Measurements from ENCODE around the gene NAV2.

DNA sequence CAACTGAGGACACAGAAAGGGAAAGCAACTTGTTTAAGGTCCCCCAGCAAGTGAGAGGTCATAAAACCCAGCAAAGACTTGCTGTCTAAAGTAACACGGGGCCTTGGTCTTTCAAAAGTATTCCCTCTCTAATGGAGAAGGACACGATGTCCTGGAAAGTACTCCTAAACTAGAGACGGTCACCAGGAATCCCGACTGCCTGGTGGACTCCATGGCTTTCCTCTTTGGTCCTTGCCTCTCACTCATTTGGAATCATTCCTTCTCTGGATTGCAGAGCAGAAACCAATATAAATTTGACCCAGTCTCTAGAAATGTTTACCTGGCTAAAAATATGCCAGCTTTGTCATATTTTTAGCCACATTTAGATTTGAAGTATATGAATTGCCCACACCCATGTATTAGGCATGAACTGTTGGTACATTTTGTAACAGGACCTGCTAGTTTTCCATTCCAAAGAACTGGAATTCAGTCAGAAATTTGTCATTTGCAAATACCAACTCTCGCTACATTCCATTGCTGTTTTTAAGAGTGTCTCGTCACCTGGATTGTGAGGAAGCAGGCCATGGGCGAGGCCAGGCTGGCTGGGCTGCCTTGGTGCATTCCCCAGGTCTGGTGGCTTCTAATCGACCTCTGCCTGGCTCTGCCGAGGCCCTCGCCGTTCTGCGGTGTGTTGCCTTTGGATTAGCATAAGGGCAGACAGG lies 12.9 kb downstream of the NAV2 start:
- TF ChIP-seq, protein P1, sequence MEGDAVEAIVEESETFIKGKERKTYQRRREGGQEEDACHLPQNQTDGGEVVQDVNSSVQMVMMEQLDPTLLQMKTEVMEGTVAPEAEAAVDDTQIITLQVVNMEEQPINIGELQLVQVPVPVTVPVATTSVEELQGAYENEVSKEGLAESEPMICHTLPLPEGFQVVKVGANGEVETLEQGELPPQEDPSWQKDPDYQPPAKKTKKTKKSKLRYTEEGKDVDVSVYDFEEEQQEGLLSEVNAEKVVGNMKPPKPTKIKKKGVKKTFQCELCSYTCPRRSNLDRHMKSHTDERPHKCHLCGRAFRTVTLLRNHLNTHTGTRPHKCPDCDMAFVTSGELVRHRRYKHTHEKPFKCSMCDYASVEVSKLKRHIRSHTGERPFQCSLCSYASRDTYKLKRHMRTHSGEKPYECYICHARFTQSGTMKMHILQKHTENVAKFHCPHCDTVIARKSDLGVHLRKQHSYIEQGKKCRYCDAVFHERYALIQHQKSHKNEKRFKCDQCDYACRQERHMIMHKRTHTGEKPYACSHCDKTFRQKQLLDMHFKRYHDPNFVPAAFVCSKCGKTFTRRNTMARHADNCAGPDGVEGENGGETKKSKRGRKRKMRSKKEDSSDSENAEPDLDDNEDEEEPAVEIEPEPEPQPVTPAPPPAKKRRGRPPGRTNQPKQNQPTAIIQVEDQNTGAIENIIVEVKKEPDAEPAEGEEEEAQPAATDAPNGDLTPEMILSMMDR (conservative IDR thresholded peaks at IDR 0.05; ENCODE audit: low read depth in 2 of 2): no peak
- TF ChIP-seq EZH2phosphoT487 (IDR thresholded peaks at IDR 0.05; ENCODE audit: unreplicated experiment) (no peak), EZH2 (IDR thresholded peaks at IDR 0.05; ENCODE audit: low read depth, unreplicated experiment) (no peak), JUNB (IDR thresholded peaks at IDR 0.05; ENCODE audit: unreplicated experiment) (no peak), POLR2AphosphoS5 (IDR thresholded peaks at IDR 0.05; ENCODE audit: low read depth) (no peak), CREB1 (CRISPR knock-in tag; IDR thresholded peaks at IDR 0.05; ENCODE audit: low read depth) (no peak)
- TF ChIP-seq, protein P2, sequence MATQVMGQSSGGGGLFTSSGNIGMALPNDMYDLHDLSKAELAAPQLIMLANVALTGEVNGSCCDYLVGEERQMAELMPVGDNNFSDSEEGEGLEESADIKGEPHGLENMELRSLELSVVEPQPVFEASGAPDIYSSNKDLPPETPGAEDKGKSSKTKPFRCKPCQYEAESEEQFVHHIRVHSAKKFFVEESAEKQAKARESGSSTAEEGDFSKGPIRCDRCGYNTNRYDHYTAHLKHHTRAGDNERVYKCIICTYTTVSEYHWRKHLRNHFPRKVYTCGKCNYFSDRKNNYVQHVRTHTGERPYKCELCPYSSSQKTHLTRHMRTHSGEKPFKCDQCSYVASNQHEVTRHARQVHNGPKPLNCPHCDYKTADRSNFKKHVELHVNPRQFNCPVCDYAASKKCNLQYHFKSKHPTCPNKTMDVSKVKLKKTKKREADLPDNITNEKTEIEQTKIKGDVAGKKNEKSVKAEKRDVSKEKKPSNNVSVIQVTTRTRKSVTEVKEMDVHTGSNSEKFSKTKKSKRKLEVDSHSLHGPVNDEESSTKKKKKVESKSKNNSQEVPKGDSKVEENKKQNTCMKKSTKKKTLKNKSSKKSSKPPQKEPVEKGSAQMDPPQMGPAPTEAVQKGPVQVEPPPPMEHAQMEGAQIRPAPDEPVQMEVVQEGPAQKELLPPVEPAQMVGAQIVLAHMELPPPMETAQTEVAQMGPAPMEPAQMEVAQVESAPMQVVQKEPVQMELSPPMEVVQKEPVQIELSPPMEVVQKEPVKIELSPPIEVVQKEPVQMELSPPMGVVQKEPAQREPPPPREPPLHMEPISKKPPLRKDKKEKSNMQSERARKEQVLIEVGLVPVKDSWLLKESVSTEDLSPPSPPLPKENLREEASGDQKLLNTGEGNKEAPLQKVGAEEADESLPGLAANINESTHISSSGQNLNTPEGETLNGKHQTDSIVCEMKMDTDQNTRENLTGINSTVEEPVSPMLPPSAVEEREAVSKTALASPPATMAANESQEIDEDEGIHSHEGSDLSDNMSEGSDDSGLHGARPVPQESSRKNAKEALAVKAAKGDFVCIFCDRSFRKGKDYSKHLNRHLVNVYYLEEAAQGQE (IDR thresholded peaks at IDR 0.05; ENCODE audit: unreplicated experiment): no peak

Data from GM23338 (cell line).